Inferior parietal cortex (tissue), 1 donor: ENCODE data around the gene KIN.
"Not testable (repeated sequence)": the region's sequence is repeated elsewhere in the genome, so short reads cannot be mapped to it uniquely, and the experiment has no call there.

ENCODE experiments used
- DNase-seq: peaks from one replicate; pipeline ENCODE4 v3.0.0-alpha.2; 2016; ENCODE audit errors: extremely low spot score

Gene KIN

GRCh38 chr10:7787857-7788638, at the start of gene KIN, which contains the start of gene ATP5F1C:
TSS of gene KIN (minus strand) at chr10:7787993. CDS start at chr10:7787933, 60 bp downstream.
TSS of gene ATP5F1C (plus strand) at chr10:7788177. CDS start at chr10:7788208, 31 bp downstream.
- peak; percentile 97 for DNase-seq

GRCh38 chr10:7836571-7836970, 48.8 kb upstream of the KIN start:
- DNase-seq: no peak

- no peak for DNase-seq
Observed at GRCh38 chr10:7834262-7834661, 46.5 kb upstream of the KIN start.

GRCh38 chr10:7833210-7833609, 45.4 kb upstream of the KIN start:
- DNase-seq: no peak

GRCh38 chr10:7832060-7832459, 44.3 kb upstream of the KIN start:
- no peak for DNase-seq

GRCh38 chr10:7829289-7829834, 41.6 kb upstream of the KIN start:
- no peak for DNase-seq

GRCh38 chr10:7826971-7827370, 39.2 kb upstream of the KIN start:
- no peak for DNase-seq

GRCh38 chr10:7824251-7824650, 36.5 kb upstream of the KIN start:
- DNase-seq: no peak

GRCh38 chr10:7819121-7819460, 31.3 kb upstream of the KIN start:
- peak; percentile 70 for DNase-seq

- DNase-seq: peak; percentile 95
Observed at GRCh38 chr10:7818295-7819120, 30.7 kb upstream of the KIN start, which contains the start of gene TAF3. TSS of gene TAF3 (plus strand) at chr10:7818505. CDS start at chr10:7818710, 205 bp downstream.

GRCh38 chr10:7817984-7818294, 30.1 kb upstream of the KIN start:
- no peak for DNase-seq

- DNase-seq: no peak
Observed at GRCh38 chr10:7817576-7817975, 29.8 kb upstream of the KIN start.

GRCh38 chr10:7813481-7813880, 25.7 kb upstream of the KIN start:
- DNase-seq: no peak

- DNase-seq: not testable (repeated sequence)
Observed at GRCh38 chr10:7811743-7812142, 23.9 kb upstream of the KIN start.

GRCh38 chr10:7811000-7811399, 23.2 kb upstream of the KIN start:
- DNase-seq: no peak

- DNase-seq: no peak
Observed at GRCh38 chr10:7810443-7810842, 22.6 kb upstream of the KIN start.

- no peak for DNase-seq
Observed at GRCh38 chr10:7808686-7809267, 21.0 kb upstream of the KIN start.

GRCh38 chr10:7804741-7805140, 16.9 kb upstream of the KIN start:
- DNase-seq: no peak

GRCh38 chr10:7804216-7804615, 16.4 kb upstream of the KIN start:
- no peak for DNase-seq

- DNase-seq: no peak
Observed at GRCh38 chr10:7802606-7803005, 14.8 kb upstream of the KIN start.

GRCh38 chr10:7797582-7797981, 9.8 kb upstream of the KIN start:
- DNase-seq: no peak

GRCh38 chr10:7795605-7796004, 7.8 kb upstream of the KIN start:
- DNase-seq: no peak
